ENCODE data around the gene DIAPH3. TPM values are rescaled to one million over a fixed set of nuclear protein-coding genes. Genes with fewer than 3 reads are reported as not detected.
"Not testable (repeated sequence)": the region's sequence is repeated elsewhere in the genome, so short reads cannot be mapped to it uniquely, and the experiment has no call there.

The DIAPH3 gene
- polyA plus RNA-seq, 2 of the 4 experiments (the other 2 are of a cell fraction) = 10.8 to 13.6 TPM

DNA sequence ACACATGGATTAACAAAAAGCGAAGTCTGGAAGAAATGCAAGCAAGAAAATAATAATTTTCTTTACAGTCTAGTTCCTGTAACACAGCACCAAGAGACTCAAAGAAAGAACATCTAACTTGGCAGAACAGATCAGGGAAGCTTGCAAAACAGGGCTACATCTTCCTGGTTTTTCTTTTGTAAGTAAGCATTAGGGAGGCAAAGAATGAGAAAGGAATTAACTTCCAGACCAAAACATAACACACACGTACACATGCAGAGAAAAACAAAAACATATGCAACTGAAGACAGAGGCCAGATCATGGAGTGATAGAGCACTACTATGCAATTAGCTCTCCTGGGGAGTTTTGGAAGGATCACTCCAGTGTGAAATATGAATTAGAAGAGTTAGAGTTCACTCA lies 120.5 kb downstream of the DIAPH3 start:
- 93% methylated on average over 2 of the region's 2 CpGs for WGBS (ENCODE audit: missing lambda C conversion rate)
- no peak for FAIRE-seq
- Histone ChIP-seq H3K4me2 (no peak overlapping the region), H3K9me3 (no peaks in the 10 kb centered on the region), H3K27ac (no peak overlapping the region), H3K4me1 (no peaks in the 10 kb centered on the region), H3K4me3 (no peak overlapping the region)
- no peak for ATAC-seq
- CTCF ChIA-PET = no interaction called here
- POLR2A ChIA-PET = no interaction called here
- TF ChIP-seq TFCP2L1 (CRISPR knock-in tag; IDR thresholded peaks at IDR 0.05) (no peak), GATA3 (IDR thresholded peaks at IDR 0.05; ENCODE audit: borderline replicate concordance) (no peak), ZSCAN20 (CRISPR knock-in tag; IDR thresholded peaks at IDR 0.05) (no peak), ELK1 (IDR thresholded peaks at IDR 0.05; ENCODE audit: low read depth, low read length) (no peak), HDAC2 (IDR thresholded peaks at IDR 0.05) (no peak), NFE2L2 (conservative IDR thresholded peaks at IDR 0.05; ENCODE audit: low read length) (no peak), CEBPB (IDR thresholded peaks at IDR 0.05) (no peak), TP53 (CRISPR knock-in tag; IDR thresholded peaks at IDR 0.05) (no peak), CBX2 (IDR thresholded peaks at IDR 0.05; ENCODE audit: borderline replicate concordance, low read depth) (no peak), NR3C1 (IDR thresholded peaks at IDR 0.05) (no peak), CHD4 (IDR thresholded peaks at IDR 0.05; ENCODE audit: borderline replicate concordance) (no peak), CBX8 (IDR thresholded peaks at IDR 0.05) (no peak)
- TF ChIP-seq, protein P1, sequence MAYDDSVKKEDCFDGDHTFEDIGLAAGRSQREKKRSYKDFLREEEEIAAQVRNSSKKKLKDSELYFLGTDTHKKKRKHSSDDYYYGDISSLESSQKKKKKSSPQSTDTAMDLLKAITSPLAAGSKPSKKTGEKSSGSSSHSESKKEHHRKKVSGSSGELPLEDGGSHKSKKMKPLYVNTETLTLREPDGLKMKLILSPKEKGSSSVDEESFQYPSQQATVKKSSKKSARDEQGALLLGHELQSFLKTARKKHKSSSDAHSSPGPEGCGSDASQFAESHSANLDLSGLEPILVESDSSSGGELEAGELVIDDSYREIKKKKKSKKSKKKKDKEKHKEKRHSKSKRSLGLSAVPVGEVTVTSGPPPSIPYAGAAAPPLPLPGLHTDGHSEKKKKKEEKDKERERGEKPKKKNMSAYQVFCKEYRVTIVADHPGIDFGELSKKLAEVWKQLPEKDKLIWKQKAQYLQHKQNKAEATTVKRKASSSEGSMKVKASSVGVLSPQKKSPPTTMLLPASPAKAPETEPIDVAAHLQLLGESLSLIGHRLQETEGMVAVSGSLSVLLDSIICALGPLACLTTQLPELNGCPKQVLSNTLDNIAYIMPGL (CRISPR knock-in tag; IDR thresholded peaks at IDR 0.05; ENCODE audit: borderline replicate concordance) = no peak
- TF ChIP-seq, protein P2, sequence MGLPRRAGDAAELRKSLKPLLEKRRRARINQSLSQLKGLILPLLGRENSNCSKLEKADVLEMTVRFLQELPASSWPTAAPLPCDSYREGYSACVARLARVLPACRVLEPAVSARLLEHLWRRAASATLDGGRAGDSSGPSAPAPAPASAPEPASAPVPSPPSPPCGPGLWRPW (IDR thresholded peaks at IDR 0.05) = no peak
- TF ChIP-seq, protein P3, sequence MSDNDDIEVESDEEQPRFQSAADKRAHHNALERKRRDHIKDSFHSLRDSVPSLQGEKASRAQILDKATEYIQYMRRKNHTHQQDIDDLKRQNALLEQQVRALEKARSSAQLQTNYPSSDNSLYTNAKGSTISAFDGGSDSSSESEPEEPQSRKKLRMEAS (IDR thresholded peaks at IDR 0.05) = no peak
- no peak for DNase-seq (ENCODE audit: low read depth in 1 of 2, low spot score in 1 of 2)

GRCh38 chr13:60040668-60041067 lies 123.1 kb downstream of the DIAPH3 start:
- H3K4me3 ChIP-seq; POLR2A ChIA-PET; H3K4me1 ChIP-seq; FAIRE-seq; ATAC-seq; H3K27ac ChIP-seq; DNase-seq (ENCODE audit: low read depth in 1 of 2, low spot score in 1 of 2); H3K9me3 ChIP-seq; H3K4me2 ChIP-seq: not testable (repeated sequence)
- CTCF ChIA-PET = interaction anchor here (0.6 kb wide), 1 partner anchor 295 kb away, joined by 3 read pairs; no protein-coding TSS in a partner anchor
- WGBS (ENCODE audit: missing lambda C conversion rate) = 86% methylated on average over 9 of the region's 10 CpGs

DNA sequence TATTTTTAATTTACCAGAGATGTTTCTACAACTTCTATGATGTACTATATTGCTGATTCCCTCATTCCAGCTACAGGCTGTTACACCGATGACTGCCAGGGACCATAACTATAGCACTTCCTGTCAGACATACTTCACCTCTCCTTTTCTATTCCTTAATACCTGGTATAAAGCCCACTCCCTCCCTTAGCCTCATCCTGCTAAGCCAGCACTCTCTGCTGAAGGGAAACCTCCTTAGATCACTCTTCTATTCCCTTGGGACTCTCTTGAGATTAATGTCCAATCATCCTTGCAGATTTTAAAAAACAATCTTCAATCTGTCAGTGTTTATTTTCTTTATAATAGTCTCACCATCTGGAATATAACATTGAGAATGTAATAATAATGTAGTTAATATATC lies 127.9 kb downstream of the DIAPH3 start:
- Histone ChIP-seq H3K27ac (no peak overlapping the region), H3K4me2 (no peak overlapping the region), H3K4me3 (no peak overlapping the region), H3K9me3 (no peaks in the 10 kb centered on the region), H3K4me1 (no peaks in the 10 kb centered on the region)
- no peak for ATAC-seq
- ChIA-PET CTCF (no interaction called here), POLR2A (no interaction called here)
- no peak for FAIRE-seq
- TF ChIP-seq ESRRA (IDR thresholded peaks at IDR 0.05; ENCODE audit: borderline replicate concordance, low read length) (no peak), BCL3 (IDR thresholded peaks at IDR 0.05) (no peak), HOXB13 (CRISPR knock-in tag; IDR thresholded peaks at IDR 0.05; ENCODE audit: low read depth) (no peak), SMC3 (IDR thresholded peaks at IDR 0.05) (no peak), TP53 (CRISPR knock-in tag; IDR thresholded peaks at IDR 0.05) (no peak), RARB (CRISPR knock-in tag; IDR thresholded peaks at IDR 0.05) (no peak), RFX5 (IDR thresholded peaks at IDR 0.05) (no peak), POLR2A (IDR thresholded peaks at IDR 0.05; ENCODE audit: low read length) (no peak), ELK1 (IDR thresholded peaks at IDR 0.05; ENCODE audit: low read depth, low read length) (no peak), BHLHE40 (IDR thresholded peaks at IDR 0.05; ENCODE audit: low read depth, low read length) (no peak), HOXA7 (CRISPR knock-in tag; IDR thresholded peaks at IDR 0.05) (no peak), USF2 (IDR thresholded peaks at IDR 0.05) (no peak), CBX8 (IDR thresholded peaks at IDR 0.05) (no peak), TFCP2L1 (CRISPR knock-in tag; IDR thresholded peaks at IDR 0.05) (no peak)
- DNase-seq (ENCODE audit: low read depth in 1 of 2, low spot score in 1 of 2) = no peak
- 93% methylated on average over 1 of the region's 1 CpG for WGBS (ENCODE audit: missing lambda C conversion rate)
